Globus pallidus (tissue), 1 donor: Measurements from ENCODE around the gene RABGAP1L.
"Not testable (repeated sequence)": the region's sequence is repeated elsewhere in the genome, so short reads cannot be mapped to it uniquely, and the experiment has no call there.

Experiments
- DNase-seq: peaks from one replicate; pipeline ENCODE4 v3.0.0-alpha.2; 2015; ENCODE audit warnings: low spot score

Gene RABGAP1L

GRCh38 chr1:174874331-174875053, 715.2 kb downstream of the RABGAP1L start:
- no peak for DNase-seq

DNA sequence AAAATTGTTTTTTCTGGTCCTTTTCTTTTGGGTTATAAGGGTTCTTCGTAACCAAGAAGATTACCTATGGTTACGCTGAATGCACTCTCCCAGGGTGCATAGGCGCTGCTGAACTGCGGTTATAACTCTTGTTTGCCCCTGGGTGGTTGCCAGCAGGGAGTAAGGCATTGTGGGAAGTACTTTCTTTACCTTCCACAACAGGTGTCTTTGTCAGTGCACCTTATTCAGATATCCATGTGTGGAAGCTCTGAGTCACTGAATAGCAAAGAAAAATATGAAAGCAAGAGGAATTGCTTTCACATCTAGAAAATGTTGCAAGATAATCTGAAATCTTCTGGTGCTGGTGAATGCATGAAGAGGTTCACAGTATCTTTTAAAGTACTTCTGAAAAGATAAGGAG, 716.0 kb downstream of the RABGAP1L start:
- DNase-seq = no peak

DNA sequence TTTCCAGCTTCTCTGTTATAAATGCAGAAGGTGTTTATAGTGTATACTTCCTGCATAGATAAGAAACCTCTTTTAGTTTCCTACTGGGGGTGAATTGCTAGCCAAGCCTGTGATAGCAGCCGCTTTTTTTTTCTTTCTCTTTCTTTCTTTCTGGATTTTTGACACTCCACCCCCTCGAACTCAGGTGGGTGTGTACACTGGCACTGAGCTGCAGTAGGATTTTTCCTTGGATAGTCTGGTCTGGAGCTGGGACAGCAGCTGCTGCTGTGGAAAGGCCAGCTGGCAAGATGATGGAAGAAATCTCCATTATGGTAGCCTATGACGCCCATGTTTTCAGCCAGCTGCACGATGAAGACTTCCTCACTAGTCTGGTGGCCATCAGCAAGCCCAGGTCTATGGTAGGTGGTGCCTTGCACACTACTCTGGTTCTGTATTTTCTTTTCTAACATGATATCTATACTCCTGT, 717.9 kb downstream of the RABGAP1L start:
- DNase-seq = no peak

DNA sequence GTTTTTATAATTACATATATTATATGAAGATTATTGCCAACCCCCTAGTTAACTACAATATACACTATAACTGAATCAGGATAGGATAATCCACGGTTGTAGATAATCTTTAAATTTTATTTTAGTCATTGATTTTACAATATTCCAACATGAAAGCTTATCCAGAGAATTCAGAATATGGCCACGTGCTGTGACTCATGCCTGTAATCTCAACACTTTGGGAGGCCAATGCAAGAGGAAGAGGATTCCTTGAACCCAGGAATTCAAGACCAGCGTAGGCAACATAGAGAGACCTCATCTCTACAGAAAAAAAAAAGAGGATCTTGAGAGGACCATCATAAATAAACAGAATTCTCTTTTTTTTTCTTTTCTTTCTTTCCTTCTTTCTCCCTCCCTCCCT, 720.9 kb downstream of the RABGAP1L start:
- no peak for DNase-seq

DNA sequence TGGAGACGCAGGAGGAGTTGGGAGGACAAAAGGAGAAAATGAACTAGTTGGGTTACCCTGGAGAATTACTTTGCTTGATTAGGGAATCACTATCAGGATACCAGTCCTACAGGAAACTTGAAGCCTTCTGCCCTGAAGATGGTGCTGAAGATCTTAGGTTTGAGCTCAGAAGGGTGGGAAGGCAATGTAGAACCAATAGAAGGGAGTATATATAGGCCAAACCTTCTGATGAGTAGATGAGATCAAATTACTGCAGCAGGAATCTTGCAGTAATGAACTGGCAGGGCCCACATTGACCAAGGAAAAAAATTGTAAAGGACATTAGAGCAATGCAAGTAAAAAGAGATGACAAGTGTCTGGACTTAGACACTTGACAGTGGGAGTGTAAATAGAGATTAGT, 724.1 kb downstream of the RABGAP1L start:
- no peak for DNase-seq

DNA sequence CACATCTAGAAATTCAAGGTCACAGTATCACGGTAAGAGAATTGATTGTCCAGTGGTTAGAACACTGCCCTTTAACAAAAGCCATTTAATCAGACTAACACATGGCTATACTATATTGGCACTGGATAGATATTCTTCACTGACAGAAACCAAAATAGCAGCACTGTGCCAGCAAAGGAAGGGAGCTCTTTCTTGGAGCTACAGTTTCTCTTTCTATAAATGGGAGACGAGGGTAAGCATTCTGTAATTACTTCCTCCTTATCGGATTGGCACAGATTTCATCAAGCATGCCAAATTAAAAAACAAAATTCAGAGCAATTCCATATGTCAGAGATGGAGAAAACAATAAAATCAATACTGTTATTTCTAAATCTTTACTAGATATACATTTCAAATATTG, 724.7 kb downstream of the RABGAP1L start:
- no peak for DNase-seq

GRCh38 chr1:174884566-174884965, 725.2 kb downstream of the RABGAP1L start:
- DNase-seq = no peak

DNA sequence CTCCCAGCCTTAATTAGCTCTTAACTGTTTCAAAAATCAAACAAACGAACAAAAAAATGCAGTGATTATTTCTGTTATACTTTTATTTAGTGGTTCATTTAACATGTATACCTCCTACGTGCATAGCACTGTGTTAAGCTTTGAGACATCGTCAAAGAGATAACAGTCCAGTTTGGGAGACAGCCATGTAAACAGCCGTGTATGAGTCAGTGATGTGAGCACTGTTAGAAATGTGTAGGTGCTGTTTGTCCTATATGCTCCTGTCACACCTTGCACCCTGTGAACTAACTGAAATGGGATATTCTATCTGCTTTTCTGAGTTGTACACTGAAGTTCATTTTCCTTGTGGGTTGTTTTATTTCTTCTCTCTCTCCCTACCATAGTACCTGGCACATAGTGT, 730.7 kb downstream of the RABGAP1L start:
- DNase-seq = no peak

GRCh38 chr1:174892016-174892415, 732.7 kb downstream of the RABGAP1L start:
- DNase-seq = no peak

- no peak for DNase-seq
Observed at GRCh38 chr1:174894117-174894762, 734.9 kb downstream of the RABGAP1L start.

DNA sequence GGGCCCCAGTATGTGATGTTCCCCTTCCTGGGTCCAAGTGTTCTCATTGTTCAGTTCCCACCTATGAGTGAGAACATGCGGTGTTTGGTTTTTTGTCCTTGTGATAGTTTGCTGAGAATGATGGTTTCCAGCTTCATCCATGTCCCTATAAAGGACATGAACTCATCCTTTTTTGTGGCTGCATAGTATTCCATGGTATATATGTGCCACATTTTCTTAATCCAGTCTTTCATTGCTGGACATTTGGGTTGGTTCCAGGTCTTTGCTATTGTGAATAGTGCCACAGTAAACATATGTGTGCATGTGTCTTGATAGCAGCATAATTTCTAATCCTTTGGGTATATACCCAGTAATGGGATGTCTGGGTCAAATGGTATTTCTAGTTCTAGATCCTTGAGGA, 736.3 kb downstream of the RABGAP1L start:
- not testable (repeated sequence) for DNase-seq

DNA sequence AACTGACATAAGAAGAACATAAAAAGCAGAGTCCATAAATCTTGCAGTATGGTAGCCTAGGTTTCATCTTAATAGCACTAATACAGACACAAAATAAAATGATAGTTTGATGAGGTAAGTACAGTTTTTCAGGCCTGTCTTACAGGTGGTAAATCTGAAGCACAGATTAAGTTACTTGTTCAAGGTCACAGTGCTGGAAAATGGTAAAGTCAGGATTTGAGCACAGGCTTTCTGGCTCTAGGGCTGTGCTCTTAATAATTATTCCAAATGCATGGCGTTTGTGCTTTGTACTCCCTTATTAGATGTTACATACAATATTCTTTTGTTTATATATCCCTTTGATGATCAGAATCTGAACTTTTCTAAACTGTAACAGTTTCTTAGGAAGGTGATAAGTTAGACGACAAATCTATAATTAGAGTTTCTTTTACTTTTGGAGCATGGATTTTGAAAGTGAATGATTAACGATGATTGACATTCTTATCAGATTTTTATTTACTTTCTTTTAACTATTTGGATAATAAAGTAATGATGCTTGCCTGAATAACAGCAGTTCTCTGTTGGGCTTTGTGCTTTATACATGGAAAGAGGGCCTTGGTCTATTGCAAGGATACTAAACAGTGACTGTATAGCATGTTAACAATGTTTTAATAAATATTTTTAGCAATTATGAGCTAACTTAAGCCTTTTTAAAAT, 738.9 kb downstream of the RABGAP1L start:
- no peak for DNase-seq

DNA sequence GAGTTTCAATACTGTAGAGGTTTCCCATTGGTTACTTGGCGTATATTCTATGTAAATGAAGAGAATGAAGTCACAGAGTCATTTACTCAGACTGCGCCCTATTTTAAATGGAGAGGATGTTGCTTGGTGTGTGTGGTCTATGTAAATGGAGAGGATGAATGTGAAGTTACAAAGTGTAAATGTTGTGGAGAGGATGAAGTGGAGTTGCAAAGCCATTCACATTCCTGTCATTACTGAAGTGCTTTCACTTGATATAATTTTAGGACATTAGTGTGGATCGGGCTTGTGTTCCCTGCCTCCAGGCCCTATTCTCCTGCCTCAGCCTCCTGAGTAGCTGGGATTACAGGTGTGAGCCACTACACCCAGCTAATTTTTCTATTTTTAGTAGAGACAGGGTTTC, 741.0 kb downstream of the RABGAP1L start:
- DNase-seq = no peak

DNA sequence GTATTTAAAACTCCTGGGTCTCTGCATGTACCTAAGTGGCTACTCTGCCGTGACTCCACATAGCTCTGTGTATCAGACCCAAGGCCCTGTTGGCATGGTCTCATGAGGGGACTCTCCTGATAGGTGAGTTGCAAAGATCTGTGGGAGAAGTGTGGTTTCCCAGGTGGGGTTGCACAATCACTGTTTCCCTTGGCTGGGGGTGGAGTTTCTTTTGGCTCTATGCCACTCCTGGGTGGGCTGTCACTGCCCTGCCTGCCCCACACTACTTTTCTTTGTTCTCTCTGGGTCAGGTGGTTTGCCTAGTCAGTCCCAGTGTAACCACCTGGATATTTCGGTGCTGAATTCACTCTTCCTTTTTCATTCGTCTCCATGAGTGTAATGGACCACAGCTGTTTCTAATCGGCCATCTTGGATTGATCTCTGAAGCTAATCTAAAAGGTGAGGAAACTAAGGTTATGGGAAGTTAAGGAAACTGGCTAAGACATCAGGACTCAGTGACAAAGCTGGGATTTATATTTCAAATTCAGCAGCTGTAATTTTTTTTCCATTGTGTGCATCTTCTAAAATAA, 743.3 kb downstream of the RABGAP1L start:
- DNase-seq = no peak

DNA sequence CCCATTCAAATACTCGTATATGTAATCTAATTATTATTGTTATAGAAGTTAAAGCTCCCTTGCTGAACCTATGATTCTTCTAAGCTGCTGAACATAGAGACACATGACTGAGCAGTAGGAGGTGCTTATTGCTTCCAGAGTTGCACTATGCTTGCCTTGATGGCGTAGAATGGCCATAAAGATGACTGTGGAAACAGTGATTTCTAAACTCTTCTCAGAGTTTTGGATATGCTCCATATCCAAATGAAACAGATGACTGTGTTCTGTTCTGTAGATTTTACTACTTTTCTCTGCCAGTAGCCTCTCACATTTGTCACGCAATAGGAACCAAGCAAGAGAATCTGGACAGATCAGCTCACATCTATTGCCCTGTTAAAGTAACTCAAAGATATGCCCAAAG, 752.3 kb downstream of the RABGAP1L start:
- DNase-seq = no peak

GRCh38 chr1:174912264-174912663, 752.9 kb downstream of the RABGAP1L start:
- DNase-seq = no peak

DNA sequence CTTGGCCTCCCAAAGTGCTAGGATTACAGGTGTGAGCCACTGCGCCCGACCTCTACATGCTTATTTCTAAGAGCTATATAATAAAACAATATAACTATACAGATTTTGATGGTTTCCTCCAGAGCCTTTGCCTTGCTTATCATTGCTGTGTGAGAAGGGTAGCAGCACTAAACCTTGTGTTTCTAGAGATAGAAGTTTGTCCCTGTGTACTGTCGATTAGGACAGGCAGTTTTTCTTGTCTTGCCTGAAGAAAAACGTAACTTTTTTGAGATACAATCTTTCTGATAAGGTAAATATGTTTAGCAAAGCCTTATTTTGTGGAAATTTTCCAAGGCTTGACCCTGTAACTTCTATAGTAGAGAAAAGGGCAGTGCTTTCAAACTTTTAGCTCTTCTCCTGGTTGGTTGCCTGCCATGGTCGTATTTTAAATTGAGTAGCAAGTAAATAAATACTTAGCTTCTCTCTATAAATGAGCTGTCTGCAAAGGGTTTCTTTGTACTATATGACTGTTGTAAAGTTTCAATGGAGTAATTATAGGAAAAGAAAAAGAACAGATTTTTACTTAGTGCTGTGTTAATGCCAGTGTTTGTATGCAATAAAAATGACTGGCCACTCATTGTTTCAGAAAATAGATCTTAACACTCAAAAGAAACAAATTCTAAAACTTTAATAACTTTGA, 754.0 kb downstream of the RABGAP1L start:
- no peak for DNase-seq

GRCh38 chr1:174914991-174915390, 755.7 kb downstream of the RABGAP1L start:
- DNase-seq = no peak

- no peak for DNase-seq
Observed at GRCh38 chr1:174916846-174917245, 757.5 kb downstream of the RABGAP1L start.

DNA sequence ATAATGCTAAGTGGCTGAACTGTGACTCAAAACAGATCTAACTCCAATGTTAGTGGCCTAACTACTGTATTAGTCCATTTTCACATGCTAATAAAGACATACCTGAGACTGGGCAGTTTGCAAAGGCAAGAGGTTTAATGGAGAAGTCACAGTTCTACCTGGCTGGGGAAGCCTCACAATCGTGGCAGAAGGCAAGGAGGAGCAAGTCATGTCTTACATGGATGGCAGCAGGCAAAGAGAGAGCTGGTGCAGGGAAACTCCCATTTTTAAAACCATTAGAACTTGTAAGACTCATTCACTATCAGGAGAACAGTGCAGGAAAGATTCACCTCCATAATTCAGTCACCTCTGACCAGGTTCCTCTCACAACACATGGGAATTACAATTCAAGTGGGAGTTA, 760.8 kb downstream of the RABGAP1L start:
- DNase-seq = no peak

DNA sequence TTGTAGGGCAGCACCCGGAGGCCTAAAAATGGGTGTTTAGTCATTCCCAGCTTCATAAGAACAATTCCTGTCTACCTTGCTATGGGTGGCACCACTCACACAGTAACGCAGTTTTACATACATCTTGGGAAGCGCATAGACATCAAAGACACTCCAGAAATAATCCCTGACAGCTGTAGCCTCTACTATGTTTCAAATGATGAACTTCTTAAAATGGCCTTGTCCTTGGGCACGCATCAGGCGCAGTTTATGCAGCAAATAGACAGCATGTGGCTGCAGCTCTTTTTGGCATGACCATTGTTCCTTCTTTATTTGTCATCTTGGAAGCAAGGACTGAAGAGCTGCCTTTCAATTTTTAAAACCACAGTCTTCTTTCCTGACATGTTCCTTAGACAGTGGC, 762.8 kb downstream of the RABGAP1L start:
- no peak for DNase-seq

DNA sequence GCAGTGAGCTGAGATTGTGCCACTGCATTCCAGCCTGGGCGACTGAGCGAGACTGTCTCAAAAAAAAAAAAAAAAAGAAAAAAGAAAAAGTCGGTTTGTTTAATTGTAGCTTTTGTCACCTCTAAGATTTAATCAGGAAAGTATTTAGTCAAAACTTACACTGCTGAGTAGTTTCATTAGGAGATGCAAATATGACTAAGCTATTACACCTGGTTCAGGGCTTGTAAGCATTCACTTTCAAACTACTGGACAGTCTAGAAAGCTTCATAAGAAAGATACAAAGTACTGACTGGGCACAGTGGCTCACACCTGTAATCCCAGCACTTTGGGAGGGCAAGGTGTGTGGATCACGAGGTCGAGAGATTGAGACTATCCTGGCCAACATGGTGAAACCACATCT, 764.5 kb downstream of the RABGAP1L start:
- no peak for DNase-seq
